ENCODE results near the gene GAL3ST2. TPM values are rescaled to one million over a fixed set of nuclear protein-coding genes. Genes with fewer than 3 reads are reported as not detected.
"Not testable (repeated sequence)": the region's sequence is repeated elsewhere in the genome, so short reads cannot be mapped to it uniquely, and the experiment has no call there.

Gene GAL3ST2
- total RNA-seq, 2 donors from 2014 or later, result 2.4 TPM; not detected in 1

DNA sequence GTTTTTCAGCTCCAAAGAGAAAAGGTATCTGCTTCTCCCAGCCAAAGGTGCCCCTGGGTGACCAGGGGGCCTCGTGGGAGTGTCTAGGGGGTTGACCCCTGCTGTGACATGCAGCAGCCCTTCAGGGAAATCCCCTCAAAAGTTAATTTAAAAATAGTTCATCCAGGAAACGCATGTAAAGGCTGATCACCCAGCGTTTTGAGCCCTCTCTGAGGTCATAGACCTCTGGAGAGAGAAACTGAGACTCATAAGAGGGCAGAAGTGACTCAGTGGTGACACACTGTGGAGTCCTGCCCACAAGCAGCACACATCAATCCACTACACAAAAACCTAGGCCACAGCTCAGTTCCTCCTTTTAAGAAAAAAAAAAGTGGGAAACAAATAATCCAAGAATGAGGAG, 11.9 kb downstream of the GAL3ST2 start:
- H3K27me3 ChIP-seq (replicated peaks; ENCODE audit: insufficient read depth), result no peaks in the 10 kb centered on the region
- no peaks in the 10 kb centered on the region for H3K9me3 ChIP-seq
- TF ChIP-seq POLR2A (IDR thresholded peaks at IDR 0.05) (no peak), POLR2AphosphoS5 (IDR thresholded peaks at IDR 0.05) (no peak)
- TF ChIP-seq, protein P1, sequence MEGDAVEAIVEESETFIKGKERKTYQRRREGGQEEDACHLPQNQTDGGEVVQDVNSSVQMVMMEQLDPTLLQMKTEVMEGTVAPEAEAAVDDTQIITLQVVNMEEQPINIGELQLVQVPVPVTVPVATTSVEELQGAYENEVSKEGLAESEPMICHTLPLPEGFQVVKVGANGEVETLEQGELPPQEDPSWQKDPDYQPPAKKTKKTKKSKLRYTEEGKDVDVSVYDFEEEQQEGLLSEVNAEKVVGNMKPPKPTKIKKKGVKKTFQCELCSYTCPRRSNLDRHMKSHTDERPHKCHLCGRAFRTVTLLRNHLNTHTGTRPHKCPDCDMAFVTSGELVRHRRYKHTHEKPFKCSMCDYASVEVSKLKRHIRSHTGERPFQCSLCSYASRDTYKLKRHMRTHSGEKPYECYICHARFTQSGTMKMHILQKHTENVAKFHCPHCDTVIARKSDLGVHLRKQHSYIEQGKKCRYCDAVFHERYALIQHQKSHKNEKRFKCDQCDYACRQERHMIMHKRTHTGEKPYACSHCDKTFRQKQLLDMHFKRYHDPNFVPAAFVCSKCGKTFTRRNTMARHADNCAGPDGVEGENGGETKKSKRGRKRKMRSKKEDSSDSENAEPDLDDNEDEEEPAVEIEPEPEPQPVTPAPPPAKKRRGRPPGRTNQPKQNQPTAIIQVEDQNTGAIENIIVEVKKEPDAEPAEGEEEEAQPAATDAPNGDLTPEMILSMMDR (IDR thresholded peaks at IDR 0.05), result no peak
- WGBS, result 63% methylated on average over 3 of the region's 3 CpGs
- H3K27ac ChIP-seq, result no peak overlapping the region
- no peak for DNase-seq (ENCODE audit: low spot score)
- H3K36me3 ChIP-seq, result no peaks in the 10 kb centered on the region
- H3K4me3 ChIP-seq, result no peak overlapping the region
- intact Hi-C loops (cut with DNase I), result no loop called here
- H3K4me1 ChIP-seq (replicated peaks), result no peaks in the 10 kb centered on the region

DNA sequence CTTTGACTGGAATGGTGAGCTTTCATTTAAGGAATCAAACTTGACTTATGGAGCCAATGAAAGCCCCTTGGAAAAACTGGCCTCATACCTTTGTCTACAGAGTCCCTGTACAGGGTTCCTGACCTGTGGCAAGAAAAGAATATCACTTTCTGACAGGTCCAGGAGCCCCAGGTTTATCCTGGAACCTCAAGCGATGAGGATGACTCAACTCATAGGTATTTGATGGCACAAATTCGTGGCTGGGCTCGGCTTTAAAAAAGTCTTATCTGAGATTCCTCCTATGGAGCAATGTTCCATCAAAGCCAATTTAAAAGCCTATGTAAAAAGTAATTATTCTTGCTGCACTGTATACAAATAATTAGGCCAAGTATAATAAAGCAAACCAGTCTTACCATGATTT, 14.8 kb downstream of the GAL3ST2 start:
- H3K27me3 ChIP-seq (replicated peaks; ENCODE audit: insufficient read depth); DNase-seq (ENCODE audit: low spot score); intact Hi-C loops (cut with DNase I); H3K4me3 ChIP-seq; H3K27ac ChIP-seq; H3K36me3 ChIP-seq; H3K4me1 ChIP-seq (replicated peaks); H3K9me3 ChIP-seq: not testable (repeated sequence)
- whole genome bisulfite sequencing, result 36% methylated on average over 3 of the region's 3 CpGs

DNA sequence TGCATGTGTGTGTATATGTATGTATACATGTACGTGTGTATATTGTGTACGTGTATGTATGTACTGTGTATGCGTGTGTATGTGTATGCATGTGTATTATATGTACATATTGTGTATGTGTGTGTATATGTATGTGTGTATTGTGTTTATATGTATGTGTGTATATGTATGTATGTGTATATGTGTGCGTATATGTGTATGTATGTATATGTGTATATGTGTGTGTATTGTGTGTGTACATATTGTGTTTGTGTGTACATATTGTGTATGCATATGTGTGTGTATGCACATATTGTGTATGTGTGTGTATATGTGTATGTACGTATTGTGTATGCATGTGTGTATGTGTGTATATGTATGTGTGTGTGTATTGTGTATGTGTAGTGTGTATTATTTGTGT, 16.8 kb downstream of the GAL3ST2 start:
- intact Hi-C loops (cut with DNase I), result no loop called here
- 93% methylated on average over 5 of the region's 5 CpGs for WGBS

DNA sequence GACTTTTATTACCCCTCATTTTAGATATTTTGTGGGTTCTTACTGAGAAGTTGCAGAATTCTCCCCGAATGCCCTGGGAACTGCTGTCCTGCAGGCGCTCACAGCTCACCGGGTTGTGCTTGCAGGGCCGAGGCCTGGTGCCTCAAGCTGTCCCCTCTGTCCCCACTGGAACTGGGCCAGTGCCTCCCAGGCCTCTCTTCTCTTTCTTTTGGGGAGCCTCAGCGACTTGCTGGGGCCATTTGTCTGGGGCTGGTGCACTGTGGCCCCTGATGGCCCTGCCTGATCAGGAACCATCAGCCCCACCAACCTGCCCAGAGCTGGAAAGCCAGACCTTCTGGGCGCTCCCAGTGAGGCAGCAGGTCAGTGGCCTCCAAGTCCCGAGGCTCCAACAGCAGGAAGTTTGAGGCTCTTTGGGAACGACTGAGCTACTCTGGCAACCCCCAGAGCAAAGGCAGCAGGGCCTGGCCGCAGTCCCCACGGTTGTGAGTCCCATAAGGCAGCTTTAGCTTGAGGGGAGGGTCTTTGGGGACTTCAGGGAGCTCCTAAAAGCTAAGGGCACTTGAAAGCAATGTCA, 17.7 kb downstream of the GAL3ST2 start:
- H3K27ac ChIP-seq, result no peak overlapping the region
- no peak for DNase-seq (ENCODE audit: low spot score)
- H3K9me3 ChIP-seq, result no peaks in the 10 kb centered on the region
- no peaks in the 10 kb centered on the region for H3K27me3 ChIP-seq (replicated peaks; ENCODE audit: insufficient read depth)
- no peaks in the 10 kb centered on the region for H3K4me1 ChIP-seq (replicated peaks)
- TF ChIP-seq POLR2AphosphoS5 (IDR thresholded peaks at IDR 0.05) (no peak), POLR2A (IDR thresholded peaks at IDR 0.05) (no peak)
- TF ChIP-seq, protein P1 (IDR thresholded peaks at IDR 0.05), result no peak
- intact Hi-C loops (cut with DNase I), result no loop called here
- H3K36me3 ChIP-seq, result no peaks in the 10 kb centered on the region
- no peak overlapping the region for H3K4me3 ChIP-seq
- WGBS, result 92% methylated on average over 10 of the region's 10 CpGs

More for the DNA sequence above, 16.8 kb downstream of the GAL3ST2 start:
- Histone ChIP-seq H3K27me3 (replicated peaks; ENCODE audit: insufficient read depth) (no peaks in the 10 kb centered on the region), H3K4me1 (replicated peaks) (no peaks in the 10 kb centered on the region), H3K4me3 (no peak overlapping the region), H3K36me3 (no peaks in the 10 kb centered on the region), H3K27ac (no peak overlapping the region), H3K9me3 (no peaks in the 10 kb centered on the region)
- TF ChIP-seq POLR2A (IDR thresholded peaks at IDR 0.05) (no peak), POLR2AphosphoS5 (IDR thresholded peaks at IDR 0.05) (no peak)
- TF ChIP-seq, protein P1 (IDR thresholded peaks at IDR 0.05), result no peak
- no peak for DNase-seq (ENCODE audit: low spot score)

DNA sequence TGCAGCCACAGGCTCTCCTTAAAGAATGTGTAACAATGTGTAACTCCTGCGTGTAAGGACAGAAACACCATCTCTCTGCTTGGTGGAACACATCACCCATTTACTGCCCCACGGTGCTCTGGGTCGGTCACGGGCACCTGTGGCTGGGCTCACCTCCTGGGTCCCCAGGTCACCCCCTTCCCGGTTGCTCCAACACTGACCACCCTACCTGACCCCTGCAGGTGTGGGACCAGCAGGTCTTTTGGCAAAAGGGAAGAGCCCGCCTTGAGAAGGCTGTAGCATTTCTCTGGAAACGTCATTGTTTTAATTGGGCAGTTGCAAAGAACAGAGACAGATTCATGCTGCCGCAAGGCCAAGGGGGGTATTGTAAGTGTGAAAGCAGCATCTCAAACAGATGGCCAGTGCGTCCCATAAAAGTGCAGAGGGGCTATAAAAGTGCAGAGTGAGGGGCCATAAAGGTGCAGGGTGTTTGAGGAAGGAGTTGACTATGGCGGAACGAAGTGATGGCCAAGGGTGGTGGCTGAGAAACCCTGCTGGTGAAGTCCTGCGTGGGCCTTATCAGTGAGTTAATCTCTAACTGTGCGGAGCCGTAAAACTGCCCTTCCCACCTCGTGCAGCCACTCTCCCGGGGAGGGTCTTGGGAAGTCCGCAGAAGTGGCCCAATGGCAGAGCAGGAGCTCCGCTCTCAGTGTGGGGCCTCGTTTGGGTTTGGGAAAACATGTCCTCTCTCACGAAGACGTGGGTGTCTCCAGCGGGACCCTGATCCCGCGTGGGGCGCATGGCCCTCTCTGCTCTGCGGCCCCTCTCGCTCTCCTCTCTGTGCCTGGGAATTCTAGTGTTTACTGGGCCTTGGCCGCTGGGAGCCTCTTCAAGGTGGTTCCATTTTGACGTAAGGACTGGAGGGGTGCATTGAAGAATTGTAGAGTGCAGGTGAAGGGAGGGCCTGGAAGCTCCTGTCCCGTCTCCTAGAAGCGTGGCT, 18.7 kb downstream of the GAL3ST2 start:
- no peak for DNase-seq (ENCODE audit: low spot score)
- 70% methylated on average over 31 of the region's 31 CpGs for WGBS
- intact Hi-C loops (cut with DNase I), result no loop called here

More for the DNA sequence above, 18.7 kb downstream of the GAL3ST2 start:
- no peak overlapping the region for H3K4me3 ChIP-seq
- no peaks in the 10 kb centered on the region for H3K27me3 ChIP-seq (replicated peaks; ENCODE audit: insufficient read depth)
- no peak overlapping the region for H3K27ac ChIP-seq
- no peaks in the 10 kb centered on the region for H3K9me3 ChIP-seq
- no peaks in the 10 kb centered on the region for H3K36me3 ChIP-seq
- TF ChIP-seq, protein P1 (IDR thresholded peaks at IDR 0.05), result no peak
- H3K4me1 ChIP-seq (replicated peaks), result no peaks in the 10 kb centered on the region
